SK-N-SH (cell line): ENCODE results near the gene FDX2. TPM values are rescaled to one million over a fixed set of nuclear protein-coding genes. Genes with fewer than 3 reads are reported as not detected.

Experiments
- CTCF ChIA-PET: fragments of 300-600, 350-600 bp; formaldehyde crosslinking; extraction: SDS; loops from one replicate; lab custom pipeline; 2021; lab: Yijun Ruan, JAX
- POLR2A ChIA-PET: fragments of 350-600 bp; sonication (Branson Sonifier 250); formaldehyde crosslinking; extraction: SDS; loops from one replicate; lab custom pipeline; 2020; ENCODE audit warnings: antibody characterized with exemption, inconsistent platforms; lab: Yijun Ruan, JAX
- DNase-seq: peaks from one replicate; pipeline ENCODE4 v3.0.0; 2012
- H2AFZ ChIP-seq: fragments of 200-600 bp; sonication (generic); 2 replicates; pipeline ENCODE4 v1.8.1; 2016; ENCODE audit warnings: antibody characterized with exemption, mild to moderate bottlenecking, low read depth
- H3F3A ChIP-seq: fragments of 200-600 bp; sonication (generic); replicated peaks from 2 replicates; pipeline ENCODE3; 2016; ENCODE audit warnings: antibody characterized with exemption, mild to moderate bottlenecking; ENCODE audit not compliant: insufficient read depth
- H3K27ac ChIP-seq, 2 experiments: fragments of 200-500 bp in 1 of 2; fragments of 200-600 bp in 1 of 2; sonication (Bioruptor generic) in 1 of 2; sonication (generic), shearing (Covaris generic) in 1 of 2; 2 replicates each; pipeline versions ENCODE4 v1.5.1 to v1.6.1; 2014 to 2016; ENCODE audit warnings: low read depth in 2 of 2, inconsistent platforms in 1 of 2, low read length in 1 of 2, mild to moderate bottlenecking in 1 of 2, mixed read lengths in 1 of 2
- H3K27me3 ChIP-seq: fragments of 200-600 bp; sonication (generic), shearing (Covaris generic); 2 replicates; pipeline ENCODE4 v1.6.1; 2016; ENCODE audit warnings: mixed run types; ENCODE audit not compliant: insufficient read depth
- H3K36me3 ChIP-seq, 2 experiments: fragments of 200-500 bp in 1 of 2; fragments of 200-600 bp in 1 of 2; sonication (Bioruptor generic) in 1 of 2; sonication (generic) in 1 of 2; replicated peaks in 1 of 2; 2 replicates each; pipeline versions ENCODE3 to v1.5.1; 2014 to 2016; ENCODE audit warnings: low read length in 1 of 2, mild to moderate bottlenecking in 1 of 2; ENCODE audit not compliant: insufficient read depth in 2 of 2, control insufficient read depth in 1 of 2
- H3K4me1 ChIP-seq, 2 experiments: fragments of 200-500 bp in 1 of 2; fragments of 200-600 bp in 1 of 2; sonication (Bioruptor generic) in 1 of 2; sonication (generic), shearing (Covaris generic) in 1 of 2; 2 replicates each; pipeline versions ENCODE4 v1.5.1 to v1.6.1; 2014 to 2016; ENCODE audit warnings: low read depth in 1 of 2, low read length in 1 of 2, mixed run types in 1 of 2; ENCODE audit not compliant: insufficient read depth in 2 of 2, control insufficient read depth in 1 of 2
- H3K4me2 ChIP-seq: fragments of 200-600 bp; sonication (generic), shearing (Covaris generic); 2 replicates; pipeline ENCODE4 v1.6.1; 2017; ENCODE audit warnings: mixed run types
- H3K4me3 ChIP-seq, 2 experiments: fragments of 200-500 bp in 1 of 2; fragments of 200-600 bp in 1 of 2; sonication (Bioruptor generic) in 1 of 2; sonication (generic), shearing (Covaris generic) in 1 of 2; 2 replicates each; pipeline versions ENCODE4 v1.5.1 to v1.8.1; 2014 to 2016; ENCODE audit warnings: low read depth in 2 of 2, inconsistent platforms in 1 of 2, low read length in 1 of 2, mild to moderate bottlenecking in 1 of 2, mixed read lengths in 1 of 2, moderate library complexity in 1 of 2
- H3K79me2 ChIP-seq: fragments of 200-600 bp; sonication (generic); 2 replicates; pipeline ENCODE4 v1.8.1; 2017; ENCODE audit warnings: mild to moderate bottlenecking; ENCODE audit not compliant: insufficient read depth
- H3K9ac ChIP-seq: fragments of 200-600 bp; sonication (generic); 2 replicates; pipeline ENCODE4 v1.6.1; 2017; ENCODE audit warnings: mixed run types
- H3K9me2 ChIP-seq: fragments of 200-600 bp; sonication (generic); 2 replicates; pipeline ENCODE4 v1.6.1; 2017; ENCODE audit warnings: mixed run types
- H3K9me3 ChIP-seq: fragments of 200-600 bp; sonication (generic); 2 replicates; pipeline ENCODE4 v1.6.1; 2017; ENCODE audit warnings: mixed run types, mild to moderate bottlenecking, moderate library complexity
- H4K20me1 ChIP-seq: fragments of 200-600 bp; sonication (generic); 2 replicates; pipeline ENCODE4 v1.6.1; 2017; ENCODE audit warnings: mild to moderate bottlenecking, mixed run types; ENCODE audit not compliant: insufficient read depth
- CHD2 ChIP-seq: fragments of 150-350 bp; IDR thresholded peaks from 2 replicates; pipeline ENCODE4 v1.6.1; 2018; ENCODE audit warnings: low read length; ENCODE audit not compliant: partially characterized antibody
- ELF1 ChIP-seq: IDR thresholded peaks from 2 replicates; pipeline ENCODE4 v1.4.0; 2012
- EP300 ChIP-seq, 2 experiments: IDR thresholded peaks; 2 replicates each; pipeline versions ENCODE4 v1.4.0 to v1.6.1; 2012; ENCODE audit warnings: borderline replicate concordance in 1 of 2, low read depth in 1 of 2, low read length in 1 of 2
- EZH2phosphoT487 ChIP-seq: fragments of 200-600 bp; sonication (generic); IDR thresholded peaks from 2 replicates; pipeline ENCODE4 v1.6.1; 2017; ENCODE audit warnings: low read depth, mixed run types, mild to moderate bottlenecking, antibody characterized with exemption, moderate library complexity, borderline replicate concordance
- FOXJ3 ChIP-seq: sonication (generic); formaldehyde crosslinking; IDR thresholded peaks from 2 replicates; pipeline ENCODE4 v1.5.1; 2020; ENCODE audit warnings: mild to moderate bottlenecking, missing genetic modification reagents
- GABPA ChIP-seq: IDR thresholded peaks from 2 replicates; pipeline ENCODE4 v1.4.0; 2012; ENCODE audit warnings: low read depth, mild to moderate bottlenecking
- GATA2 ChIP-seq: sonication (generic); formaldehyde crosslinking; IDR thresholded peaks from 2 replicates; pipeline ENCODE4 v1.5.0; 2020; ENCODE audit warnings: mild to moderate bottlenecking, missing genetic modification reagents
- JUND ChIP-seq: IDR thresholded peaks from 2 replicates; pipeline ENCODE4 v1.4.0; 2012
- PBX3 ChIP-seq: IDR thresholded peaks from 2 replicates; pipeline ENCODE4; 2012
- POLR2AphosphoS5 ChIP-seq: IDR thresholded peaks from 2 replicates; pipeline ENCODE4 v1.6.1; 2012; ENCODE audit warnings: low read depth, low read length
- RFX5 ChIP-seq: IDR thresholded peaks from 2 replicates; pipeline ENCODE4 v1.6.1; 2012; ENCODE audit warnings: mild to moderate bottlenecking, improper control_type of control experiment, low read length
- RXRA ChIP-seq: IDR thresholded peaks from 2 replicates; pipeline ENCODE4 v1.4.0; 2012; ENCODE audit warnings: low read depth, mild to moderate bottlenecking, borderline replicate concordance
- SIN3A ChIP-seq: IDR thresholded peaks from 2 replicates; pipeline ENCODE4 v1.6.1; 2012; ENCODE audit warnings: low read depth, mild to moderate bottlenecking, low read length, moderate library complexity, borderline replicate concordance
- SMC3 ChIP-seq: IDR thresholded peaks from 2 replicates; pipeline ENCODE4 v1.6.1; 2012; ENCODE audit warnings: low read depth, low read length, improper control_type of control experiment
- TAF1 ChIP-seq: IDR thresholded peaks from 2 replicates; pipeline ENCODE4 v1.6.1; 2012; ENCODE audit warnings: low read depth, mild to moderate bottlenecking, low read length, moderate library complexity, borderline replicate concordance
- TCF12 ChIP-seq: IDR thresholded peaks from 2 replicates; pipeline ENCODE4 v1.4.0; 2012
- YY1 ChIP-seq: IDR thresholded peaks from 2 replicates; pipeline ENCODE4 v1.4.0; 2012; ENCODE audit warnings: low read depth, mild to moderate bottlenecking
- WGBS: methylation state at CpG from one replicate; pipeline ENCODE4 v1.1.6; 2017; ENCODE audit warnings: low lambda C conversion rate; 5-methylcytosine and 5-hydroxymethylcytosine counted together
- polyA plus RNA-seq, 3 experiments: library from polyadenylated mRNA; depleted of rRNA; stranded (reverse); fragments of >200 nt; gene quantifications; 2 replicates each; pipeline ENCODE4 v1.2.3, GENCODE V29; 2012
- TF ChIP-seq, protein P1 (sequence below): IDR thresholded peaks from 2 replicates; pipeline ENCODE4 v1.4.0; 2012; ENCODE audit warnings: low read depth
- TF ChIP-seq, protein P2 (sequence below): fragments of 150-350 bp; IDR thresholded peaks from 2 replicates; pipeline ENCODE4 v1.6.1; 2016; ENCODE audit warnings: mild to moderate bottlenecking, low read depth, low read length

The FDX2 gene
- polyA plus RNA-seq, 1 of the 3 experiments (the other 2 are of a cell fraction) = 45.8 TPM

GRCh38 chr19:10365518-10365917, 49.7 kb upstream of the FDX2 start:
- Histone ChIP-seq H3F3A (no peaks in the 10 kb centered on the region), H3K27me3 (no peaks in the 10 kb centered on the region), H3K9me2 (no peaks in the 10 kb centered on the region), H4K20me1 (no peaks in the 10 kb centered on the region), H3K36me3 (peaks cover 16 to 29% of the 10 kb centered on the region in 2 experiments), H3K9me3 (no peaks in the 10 kb centered on the region), H3K79me2 (no peaks in the 10 kb centered on the region), H3K4me2 (no peak overlapping the region), H2AFZ (no peak overlapping the region), H3K27ac (no peak overlapping the region), H3K9ac (no peak overlapping the region), H3K4me1 (no peaks in the 10 kb centered on the region), H3K4me3 (no peak overlapping the region)
- ChIA-PET POLR2A (no interaction called here), CTCF (no interaction called here)
- 95% methylated on average over 15 of the region's 23 CpGs for WGBS
- TF ChIP-seq SMC3 (no peak), EZH2phosphoT487 (no peak), TCF12 (no peak)
- no peak for DNase-seq

DNA sequence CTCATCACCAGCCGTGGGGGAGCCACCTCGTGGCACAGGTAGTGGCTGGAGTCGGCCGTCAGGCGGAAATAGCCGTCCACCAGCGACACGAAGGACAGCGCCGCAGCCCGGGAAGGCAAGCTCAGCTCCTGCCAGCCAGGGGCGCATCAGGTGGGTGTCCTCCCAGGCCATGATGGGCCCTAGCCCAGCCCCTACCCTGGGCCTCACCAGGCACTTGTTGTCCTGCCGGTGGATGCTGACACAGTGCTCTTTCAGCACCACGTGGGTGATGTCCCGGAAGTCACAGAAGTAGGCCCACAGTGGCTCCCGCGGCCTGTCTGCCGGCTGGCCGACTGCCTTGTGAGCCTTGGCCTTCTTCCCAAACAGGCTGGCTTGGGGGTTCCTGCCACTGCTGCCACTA, 48.8 kb upstream of the FDX2 start:
- H3K4me3 ChIP-seq = no peak overlapping the region
- no peaks in the 10 kb centered on the region for H3K27me3 ChIP-seq
- peaks cover 13 to 29% of the 10 kb centered on the region in 2 experiments for H3K36me3 ChIP-seq
- no peaks in the 10 kb centered on the region for H3K4me1 ChIP-seq
- POLR2A ChIA-PET = no interaction called here
- no peak overlapping the region for H3K4me2 ChIP-seq
- WGBS = no CpG with 5 or more reads among the region's 19 CpGs
- H3K9ac ChIP-seq = no peak overlapping the region
- DNase-seq = no peak
- H3K27ac ChIP-seq = no peak overlapping the region
- no peaks in the 10 kb centered on the region for H3K9me2 ChIP-seq
- no peaks in the 10 kb centered on the region for H3K79me2 ChIP-seq
- CTCF ChIA-PET = no interaction called here
- no peaks in the 10 kb centered on the region for H3F3A ChIP-seq
- H4K20me1 ChIP-seq = no peaks in the 10 kb centered on the region
- TF ChIP-seq GABPA (no peak), CHD2 (no peak), TCF12 (no peak), YY1 (no peak), JUND (no peak), POLR2AphosphoS5 (no peak), RFX5 (no peak), GATA2 (CRISPR knock-in tag) (no peak), PBX3 (no peak), TAF1 (no peak), FOXJ3 (CRISPR knock-in tag) (no peak), ELF1 (no peak), EP300 (IDR thresholded peaks at IDR 0.05; ENCODE audit: borderline replicate concordance in 1 of 2, low read depth in 1 of 2, low read length in 1 of 2) (no peak), RXRA (no peak), SIN3A (no peak)
- TF ChIP-seq, protein P1, sequence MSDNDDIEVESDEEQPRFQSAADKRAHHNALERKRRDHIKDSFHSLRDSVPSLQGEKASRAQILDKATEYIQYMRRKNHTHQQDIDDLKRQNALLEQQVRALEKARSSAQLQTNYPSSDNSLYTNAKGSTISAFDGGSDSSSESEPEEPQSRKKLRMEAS = no peak
- TF ChIP-seq, protein P2, sequence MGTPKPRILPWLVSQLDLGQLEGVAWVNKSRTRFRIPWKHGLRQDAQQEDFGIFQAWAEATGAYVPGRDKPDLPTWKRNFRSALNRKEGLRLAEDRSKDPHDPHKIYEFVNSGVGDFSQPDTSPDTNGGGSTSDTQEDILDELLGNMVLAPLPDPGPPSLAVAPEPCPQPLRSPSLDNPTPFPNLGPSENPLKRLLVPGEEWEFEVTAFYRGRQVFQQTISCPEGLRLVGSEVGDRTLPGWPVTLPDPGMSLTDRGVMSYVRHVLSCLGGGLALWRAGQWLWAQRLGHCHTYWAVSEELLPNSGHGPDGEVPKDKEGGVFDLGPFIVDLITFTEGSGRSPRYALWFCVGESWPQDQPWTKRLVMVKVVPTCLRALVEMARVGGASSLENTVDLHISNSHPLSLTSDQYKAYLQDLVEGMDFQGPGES = no peak
- no peaks in the 10 kb centered on the region for H3K9me3 ChIP-seq
- H2AFZ ChIP-seq = no peak overlapping the region
